Prostate gland (tissue), 2 donors: Measurements from ENCODE around the gene TMEM63C. TPM values are rescaled to one million over a fixed set of nuclear protein-coding genes. Genes with fewer than 3 reads are reported as not detected.

Source experiments
- DNase-seq: peaks from one replicate; pipeline ENCODE4 v3.0.0-alpha.2; 2019; ENCODE audit warnings: low spot score
- H3K27ac ChIP-seq, 2 donors: fragments of 200-600 bp; sonication (generic); 2 replicates each; pipeline ENCODE4 v1.5.1; 2017 to 2019
- H3K27me3 ChIP-seq: fragments of 200-600 bp; sonication (generic); replicated peaks from 2 replicates; pipeline ENCODE4 v1.5.1; 2019; ENCODE audit not compliant: insufficient read depth
- H3K36me3 ChIP-seq, 2 donors: fragments of 200-600 bp; sonication (generic); 1 replicate in 1 of 2; 2 replicates in 1 of 2; pipeline versions ENCODE4 v1.5.1 to v1.8.1; 2017 to 2019
- H3K4me1 ChIP-seq: fragments of 200-600 bp; sonication (generic); replicated peaks from 2 replicates; pipeline ENCODE4 v1.5.1; 2019
- H3K4me3 ChIP-seq, 2 donors: fragments of 200-600 bp; sonication (generic); 2 replicates each; pipeline ENCODE4 v1.5.1; 2017 to 2019
- H3K9me3 ChIP-seq: fragments of 200-600 bp; sonication (generic); 2 replicates; pipeline ENCODE4 v1.5.1; 2017
- POLR2A ChIP-seq: fragments of 450-650 bp; IDR thresholded peaks from one replicate; pipeline ENCODE4 v1.6.1; 2016; ENCODE audit warnings: antibody characterized with exemption, mild to moderate bottlenecking
- POLR2AphosphoS5 ChIP-seq: sonication (generic); formaldehyde crosslinking; IDR thresholded peaks from one replicate; pipeline ENCODE4 v1.6.1; 2017; ENCODE audit warnings: antibody characterized with exemption
- WGBS: methylation state at CpG from one replicate; pipeline ENCODE4 v1.1.5; 2018; 5-methylcytosine and 5-hydroxymethylcytosine counted together
- intact Hi-C: fragments of 100-400 bp; cut with DNase I; formaldehyde crosslinking; loops from one replicate; pipeline ENCODE4 v1.14.2; 2022
- total RNA-seq, 2 donors: library from RNA; depleted of rRNA; stranded (reverse); fragments of >200 nt; gene quantifications; one replicate each; pipeline ENCODE4 v1.1.0, GENCODE V29; 2016
- TF ChIP-seq, protein P1 (sequence below), 4 experiments: fragments of 200-600 bp in 2 of 4; fragments of 450-650 bp in 2 of 4; sonication (generic) in 2 of 4; IDR thresholded peaks; 1 replicate in 3 of 4; 2 replicates in 1 of 4; pipeline ENCODE4 v1.5.1; 2016 to 2019; ENCODE audit warnings: antibody characterized with exemption in 4 of 4, mild to moderate bottlenecking in 2 of 4, moderate library complexity in 2 of 4

TMEM63C gene
- total RNA-seq, 2 donors from 2014 or later, result 2.0 to 7.8 TPM

DNA sequence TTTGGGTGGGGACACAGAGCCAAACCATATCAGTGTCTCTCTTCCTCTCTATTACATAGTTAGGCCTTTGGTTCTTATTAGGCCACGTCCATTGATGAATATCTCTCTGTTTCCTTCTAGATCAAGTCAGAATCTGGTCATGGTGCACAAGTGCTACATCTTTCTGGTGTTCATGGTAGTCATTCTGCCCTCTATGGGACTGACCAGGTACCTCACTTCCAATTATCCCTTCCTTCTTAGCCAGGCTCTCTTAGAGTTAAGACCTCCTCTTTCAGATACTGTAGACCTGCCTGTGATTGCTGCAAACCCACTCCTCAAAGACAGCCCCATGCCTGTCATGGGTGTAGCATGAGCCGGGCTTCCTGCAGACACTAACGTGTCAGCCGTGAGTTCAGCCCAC lies 64.2 kb downstream of the TMEM63C start:
- no peak for DNase-seq
- WGBS, result 86% methylated on average over 4 of the region's 4 CpGs
- Histone ChIP-seq H3K27ac (no peak overlapping the region), H3K4me3 (no peak overlapping the region), H3K27me3 (no peaks in the 10 kb centered on the region), H3K36me3 (no peaks in the 10 kb centered on the region), H3K9me3 (no peaks in the 10 kb centered on the region), H3K4me1 (no peaks in the 10 kb centered on the region)
- intact Hi-C loops, result no loop called here
- no peak for TF ChIP-seq POLR2A

DNA sequence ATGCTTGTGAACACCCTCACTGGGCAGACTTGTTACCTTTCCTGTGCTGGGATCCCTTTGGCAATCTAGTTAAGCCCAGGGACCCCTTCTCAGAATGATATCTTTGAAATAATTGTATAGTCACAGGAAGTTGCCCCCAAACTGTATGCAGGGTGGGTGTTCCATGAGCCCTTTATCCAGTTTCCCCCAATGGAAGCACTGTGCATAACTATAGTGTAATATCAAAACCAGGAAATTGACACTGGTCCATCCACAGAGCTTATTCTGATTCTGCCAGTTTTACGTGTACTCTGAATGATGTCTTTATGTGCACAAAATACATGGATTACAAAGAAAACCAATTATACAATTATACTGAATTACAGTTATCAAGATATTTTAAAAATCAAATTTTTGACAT lies 65.2 kb downstream of the TMEM63C start:
- WGBS, result 81% methylated on average over 1 of the region's 1 CpG
- H3K36me3 ChIP-seq, result no peaks in the 10 kb centered on the region
- TF ChIP-seq POLR2A, result no peak
- TF ChIP-seq, protein P1, sequence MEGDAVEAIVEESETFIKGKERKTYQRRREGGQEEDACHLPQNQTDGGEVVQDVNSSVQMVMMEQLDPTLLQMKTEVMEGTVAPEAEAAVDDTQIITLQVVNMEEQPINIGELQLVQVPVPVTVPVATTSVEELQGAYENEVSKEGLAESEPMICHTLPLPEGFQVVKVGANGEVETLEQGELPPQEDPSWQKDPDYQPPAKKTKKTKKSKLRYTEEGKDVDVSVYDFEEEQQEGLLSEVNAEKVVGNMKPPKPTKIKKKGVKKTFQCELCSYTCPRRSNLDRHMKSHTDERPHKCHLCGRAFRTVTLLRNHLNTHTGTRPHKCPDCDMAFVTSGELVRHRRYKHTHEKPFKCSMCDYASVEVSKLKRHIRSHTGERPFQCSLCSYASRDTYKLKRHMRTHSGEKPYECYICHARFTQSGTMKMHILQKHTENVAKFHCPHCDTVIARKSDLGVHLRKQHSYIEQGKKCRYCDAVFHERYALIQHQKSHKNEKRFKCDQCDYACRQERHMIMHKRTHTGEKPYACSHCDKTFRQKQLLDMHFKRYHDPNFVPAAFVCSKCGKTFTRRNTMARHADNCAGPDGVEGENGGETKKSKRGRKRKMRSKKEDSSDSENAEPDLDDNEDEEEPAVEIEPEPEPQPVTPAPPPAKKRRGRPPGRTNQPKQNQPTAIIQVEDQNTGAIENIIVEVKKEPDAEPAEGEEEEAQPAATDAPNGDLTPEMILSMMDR (IDR thresholded peaks at IDR 0.05), result no peak
- no peak for TF ChIP-seq POLR2AphosphoS5
- H3K27ac ChIP-seq, result no peak overlapping the region
- H3K4me1 ChIP-seq, result no peaks in the 10 kb centered on the region
- no peaks in the 10 kb centered on the region for H3K27me3 ChIP-seq
- H3K9me3 ChIP-seq, result no peaks in the 10 kb centered on the region
- no peak overlapping the region for H3K4me3 ChIP-seq
- intact Hi-C loops, result no loop called here
- DNase-seq, result no peak

DNA sequence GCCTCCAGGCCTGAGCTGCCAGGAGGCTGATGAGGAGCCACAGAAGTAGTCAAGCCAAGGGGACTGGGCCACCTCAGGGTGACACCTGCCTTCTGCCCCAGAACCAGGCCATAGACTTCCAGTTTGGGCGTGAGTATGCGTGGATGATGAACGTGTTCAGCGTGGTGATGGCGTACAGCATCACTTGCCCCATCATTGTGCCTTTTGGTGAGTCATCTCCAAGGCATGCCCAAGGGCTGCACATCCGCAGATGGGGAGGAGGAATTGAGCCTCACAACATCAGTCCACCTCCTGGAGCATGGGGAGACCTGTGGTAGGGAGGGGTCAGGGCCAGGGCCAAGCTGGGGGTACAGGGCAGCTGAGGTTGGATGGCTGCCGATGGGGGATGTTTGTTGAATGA lies 67.1 kb downstream of the TMEM63C start:
- no peaks in the 10 kb centered on the region for H3K27me3 ChIP-seq
- intact Hi-C loops, result no loop called here
- no peak for DNase-seq
- WGBS, result 93% methylated on average over 7 of the region's 7 CpGs
- no peak overlapping the region for H3K27ac ChIP-seq
- H3K4me3 ChIP-seq, result no peak overlapping the region
- TF ChIP-seq POLR2A, result no peak
- TF ChIP-seq, protein P1 (IDR thresholded peaks at IDR 0.05), result no peak
- no peak for TF ChIP-seq POLR2AphosphoS5
- no peaks in the 10 kb centered on the region for H3K9me3 ChIP-seq
- no peaks in the 10 kb centered on the region for H3K4me1 ChIP-seq
- no peaks in the 10 kb centered on the region for H3K36me3 ChIP-seq

DNA sequence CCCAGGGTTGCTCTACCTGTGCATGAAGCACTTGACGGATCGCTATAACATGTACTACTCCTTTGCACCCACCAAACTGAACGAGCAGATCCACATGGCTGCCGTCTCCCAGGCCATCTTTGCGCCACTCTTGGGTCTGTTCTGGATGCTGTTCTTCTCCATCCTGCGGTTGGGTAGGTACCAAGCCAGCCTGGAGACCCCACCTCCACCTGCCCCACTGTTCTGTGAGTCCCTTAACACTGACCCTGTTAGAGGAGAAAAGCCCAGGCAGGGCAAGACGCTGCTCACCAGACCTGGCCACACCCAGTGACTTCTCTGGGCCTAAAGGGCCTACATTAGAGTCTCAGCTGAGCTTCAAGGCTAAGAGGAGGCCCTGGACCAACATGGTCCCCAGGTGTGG lies 67.7 kb downstream of the TMEM63C start:
- 94% methylated on average over 7 of the region's 7 CpGs for WGBS
- no peaks in the 10 kb centered on the region for H3K9me3 ChIP-seq

DNA sequence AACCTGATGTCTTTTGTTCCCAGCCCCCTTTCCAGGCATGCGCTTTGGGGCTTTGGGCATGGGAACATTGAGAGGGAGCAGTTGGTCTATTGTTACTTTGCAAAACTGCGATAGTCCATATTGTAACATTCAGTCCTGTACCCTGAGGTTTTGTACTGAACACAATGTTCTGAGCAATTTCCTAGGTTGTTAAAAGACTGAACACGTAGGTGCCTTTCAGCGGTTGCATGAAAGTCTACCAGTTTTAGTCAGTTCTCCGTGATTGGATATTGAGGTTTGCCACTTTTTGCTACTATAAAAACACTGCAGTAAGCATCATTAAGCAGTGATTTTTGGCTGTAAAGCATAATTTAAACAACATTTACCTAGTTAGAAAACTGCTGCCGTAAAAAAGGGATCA lies 69.3 kb downstream of the TMEM63C start:
- no peak for TF ChIP-seq POLR2AphosphoS5
- TF ChIP-seq POLR2A, result no peak
- TF ChIP-seq, protein P1 (IDR thresholded peaks at IDR 0.05), result no peak
- H3K27ac ChIP-seq, result no peak overlapping the region
- H3K27me3 ChIP-seq, result no peaks in the 10 kb centered on the region
- no peaks in the 10 kb centered on the region for H3K9me3 ChIP-seq
- WGBS, result 73% methylated on average over 6 of the region's 6 CpGs
- intact Hi-C loops, result no loop called here
- H3K36me3 ChIP-seq, result no peaks in the 10 kb centered on the region
- no peak for DNase-seq
- H3K4me1 ChIP-seq, result no peaks in the 10 kb centered on the region
- H3K4me3 ChIP-seq, result no peak overlapping the region

More for the DNA sequence above, 67.7 kb downstream of the TMEM63C start:
- no peak for DNase-seq
- no peak overlapping the region for H3K4me3 ChIP-seq
- intact Hi-C loops, result no loop called here
- no peaks in the 10 kb centered on the region for H3K36me3 ChIP-seq
- no peaks in the 10 kb centered on the region for H3K27me3 ChIP-seq
- TF ChIP-seq POLR2AphosphoS5, result no peak
- TF ChIP-seq, protein P1 (IDR thresholded peaks at IDR 0.05), result no peak
- TF ChIP-seq POLR2A, result no peak
- H3K4me1 ChIP-seq, result no peaks in the 10 kb centered on the region
- no peak overlapping the region for H3K27ac ChIP-seq
